Measurements from ENCODE around the gene AFDN. TPM values are rescaled to one million over a fixed set of nuclear protein-coding genes. Genes with fewer than 3 reads are reported as not detected.

The AFDN gene
- total and polyA plus RNA-seq, 2 of the 8 experiments (the other 6 are each of a cell fraction or from before 2014, with no cell fraction given) = 53.4 to 192 TPM

- Histone ChIP-seq H2BK15ac (ENCODE audit: low read length) (no peak overlapping the region), H3K4ac (replicated peaks; ENCODE audit: insufficient read length, low read depth, low read length) (no peak overlapping the region), H3K4me2 (ENCODE audit: insufficient read depth in 1 of 2, low read depth in 2 of 2, low read length in 2 of 2) (no peak overlapping the region), H4K91ac (replicated peaks; ENCODE audit: insufficient read length, low read length) (no peak overlapping the region), H4K8ac (ENCODE audit: extremely low read depth, insufficient read depth, low read length) (no peak overlapping the region), H2BK120ac (replicated peaks; ENCODE audit: low read depth, low read length) (no peak overlapping the region), H3K36me3 (ENCODE audit: control insufficient read depth in 2 of 4, insufficient read depth in 4 of 4, low read length in 3 of 4) (no peaks in the 10 kb centered on the region), H2AFZ (ENCODE audit: low read length) (no peak overlapping the region), H3K4me3 (ENCODE audit: extremely low read depth in 1 of 4, insufficient read depth in 2 of 4, low read depth in 3 of 4, low read length in 4 of 4) (no peak overlapping the region), H2AK5ac (ENCODE audit: low read depth, low read length) (no peak overlapping the region), H3K4me1 (replicated peaks in 1 of 4; ENCODE audit: control insufficient read depth in 3 of 4, insufficient read depth in 4 of 4, low read length in 3 of 4) (no peaks in the 10 kb centered on the region), H3K9ac (replicated peaks in 1 of 4; ENCODE audit: extremely low read depth in 1 of 4, low read depth in 3 of 4, low read length in 3 of 4) (no peak overlapping the region), H3K79me1 (ENCODE audit: low read depth, low read length) (no peaks in the 10 kb centered on the region), H2BK20ac (ENCODE audit: low read length) (no peak overlapping the region), H4K20me1 (replicated peaks in 1 of 2; ENCODE audit: control insufficient read depth in 1 of 2, insufficient read depth in 2 of 2, low read length in 2 of 2) (no peaks in the 10 kb centered on the region), H2BK12ac (ENCODE audit: low read depth, low read length) (no peak overlapping the region), H3K14ac (ENCODE audit: insufficient read length) (no peak overlapping the region), H3K9me3 (ENCODE audit: insufficient read depth in 2 of 2, low read depth in 1 of 2, low read length in 1 of 2) (no peaks in the 10 kb centered on the region; a peak in 1 of 4 replicates), H3K23me2 (ENCODE audit: low read depth, low read length) (no peaks in the 10 kb centered on the region; the same call in 1 of the 2 replicates), H3K27ac (ENCODE audit: low read depth, low read length) (no peak overlapping the region), H3K56ac (replicated peaks; ENCODE audit: insufficient read length, low read depth, low read length) (no peak overlapping the region), H3K79me2 (ENCODE audit: control insufficient read depth in 1 of 2, insufficient read depth in 2 of 2, low read length in 2 of 2) (no peaks in the 10 kb centered on the region), H4K5ac (ENCODE audit: insufficient read length, low read depth, low read length) (no peak overlapping the region), H3K18ac (ENCODE audit: extremely low read depth, low read length) (no peak overlapping the region), H2BK5ac (ENCODE audit: low read depth, low read length) (no peak overlapping the region), H3K27me3 (replicated peaks in 1 of 4; ENCODE audit: control insufficient read depth in 3 of 4, extremely low read depth in 1 of 4, insufficient read depth in 3 of 4, low read length in 3 of 4) (no peaks in the 10 kb centered on the region; a peak in 1 of 7 replicates), H3K23ac (ENCODE audit: insufficient read length) (no peak overlapping the region)
- FAIRE-seq (no peak), DNase-seq (ENCODE audit: low read depth in 1 of 2, low spot score in 2 of 2) (peak in 1 of 2 experiments; percentile 1)
- CTCF ChIA-PET (ENCODE audit: partially characterized antibody) = interaction anchor here (0.6 to 1.3 kb wide), 3 partner anchors 10 to 26 kb away, joined by 3 to 4 read pairs (median 3); no protein-coding TSS in a partner anchor
- POLR2A ChIA-PET (ENCODE audit: partially characterized antibody) = no interaction called here
- WGBS, 2 experiments (ENCODE audit: extremely low coverage in 1 of 2, insufficient coverage in 1 of 2, insufficient read length in 1 of 2, insufficient replicate concordance in 2 of 2, low coverage in 1 of 2, low lambda C conversion rate in 2 of 2, missing lambda C conversion rate in 1 of 2) = 93% methylated on average over 3 of the region's 3 CpGs; no CpG with 5 or more reads in 1 of the 2 experiments
- TF ChIP-seq SRF (IDR thresholded peaks at IDR 0.05; ENCODE audit: low read depth, low read length) = no peak
- no peak for TF ChIP-seq KDM5A (IDR thresholded peaks at IDR 0.05; ENCODE audit: low read length)
- TF ChIP-seq HDAC6 (IDR thresholded peaks at IDR 0.05; ENCODE audit: low read depth, low read length) = no peak
- TF ChIP-seq GABPA (IDR thresholded peaks at IDR 0.05; ENCODE audit: borderline replicate concordance, insufficient read depth, low read length) = no peak
- no peak for TF ChIP-seq TAF7 (optimal IDR thresholded peaks at IDR 0.05; ENCODE audit: borderline replicate concordance, low read depth, low read length)
- no peak for TF ChIP-seq POU5F1 (IDR thresholded peaks at IDR 0.05; ENCODE audit: low read depth, low read length)
- no peak for TF ChIP-seq FOSL1 (IDR thresholded peaks at IDR 0.05; ENCODE audit: insufficient read depth, low read depth, low read length)
- TF ChIP-seq E2F6 (IDR thresholded peaks at IDR 0.05) = no peak
- TF ChIP-seq CHD1 (IDR thresholded peaks at IDR 0.05; ENCODE audit: low read depth, low read length) = no peak
- TF ChIP-seq NANOG (IDR thresholded peaks at IDR 0.05; ENCODE audit: insufficient read depth, low read depth, low read length, poor library complexity, severe bottlenecking) = no peak
- TF ChIP-seq KDM4A (IDR thresholded peaks at IDR 0.05; ENCODE audit: low read depth, low read length, severe bottlenecking) = no peak
- TF ChIP-seq ASH2L (IDR thresholded peaks at IDR 0.05; ENCODE audit: low read length) = no peak
- TF ChIP-seq TCF12 (IDR thresholded peaks at IDR 0.05; ENCODE audit: low read depth, low read length) = no peak
- no peak for TF ChIP-seq JUN (IDR thresholded peaks at IDR 0.05; ENCODE audit: low read depth, low read length)
Observed at GRCh38 chr6:167807756-167808155, 19.0 kb upstream of the AFDN start.

Data from H1 (cell line).